ENCODE results near the gene KLHL29.

KLHL29 gene

DNA sequence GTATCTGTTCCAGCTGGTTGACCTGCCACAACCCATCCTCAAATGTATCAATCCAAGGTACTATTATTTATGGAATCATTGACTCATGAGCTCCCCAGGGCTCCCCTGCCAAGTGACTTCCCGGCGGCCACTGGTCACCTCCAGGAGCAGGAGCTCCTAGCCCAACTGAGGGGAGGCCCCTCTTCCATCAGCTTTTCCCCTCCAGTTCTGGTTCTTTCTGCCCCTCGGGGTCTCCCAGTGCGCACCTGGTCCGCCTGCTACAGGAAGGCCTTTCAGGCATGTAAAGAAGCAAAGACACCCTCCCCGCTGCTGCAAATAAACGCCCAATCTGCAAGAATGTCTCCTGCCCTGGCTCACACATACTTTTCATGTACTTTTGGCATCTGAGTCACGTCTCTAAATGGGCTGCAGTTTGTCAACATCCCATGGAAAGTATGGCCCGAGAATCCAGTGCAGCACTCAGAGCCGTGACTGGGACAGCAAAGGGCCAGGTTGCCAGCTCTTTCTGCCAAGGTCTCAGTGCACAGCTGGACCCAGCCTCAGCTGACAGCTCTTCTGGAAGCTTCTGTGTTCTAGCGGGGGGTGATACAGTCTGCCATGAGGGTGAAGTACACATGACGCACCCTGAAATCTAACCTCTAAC lies 41.4 kb downstream of the KLHL29 start:
- Histone ChIP-seq H4K20me1 (ENCODE audit: control insufficient read depth, insufficient read depth, low read depth, low read length) (no peaks in the 10 kb centered on the region), H3K9me2 (replicated peaks; ENCODE audit: control insufficient read depth, low read length) (no peaks in the 10 kb centered on the region), H3K4me1 (ENCODE audit: control insufficient read depth, low read length) (no peaks in the 10 kb centered on the region), H3F3A (ENCODE audit: control insufficient read depth, insufficient read depth) (no peaks in the 10 kb centered on the region), H3K27ac (ENCODE audit: low read depth, low read length) (no peak overlapping the region), H3K4me3 (ENCODE audit: low read length) (no peak overlapping the region), H3K36me3 (ENCODE audit: control insufficient read depth, low read length) (no peaks in the 10 kb centered on the region), H3K27me3 (ENCODE audit: control insufficient read depth, low read length) (no peaks in the 10 kb centered on the region), H3K79me2 (ENCODE audit: control insufficient read depth, low read length) (no peaks in the 10 kb centered on the region), H3K9me3 (ENCODE audit: control insufficient read depth, insufficient read depth, low read length) (no peaks in the 10 kb centered on the region), H3K4me2 (ENCODE audit: low read length) (no peak overlapping the region)
- TF ChIP-seq, protein P1, sequence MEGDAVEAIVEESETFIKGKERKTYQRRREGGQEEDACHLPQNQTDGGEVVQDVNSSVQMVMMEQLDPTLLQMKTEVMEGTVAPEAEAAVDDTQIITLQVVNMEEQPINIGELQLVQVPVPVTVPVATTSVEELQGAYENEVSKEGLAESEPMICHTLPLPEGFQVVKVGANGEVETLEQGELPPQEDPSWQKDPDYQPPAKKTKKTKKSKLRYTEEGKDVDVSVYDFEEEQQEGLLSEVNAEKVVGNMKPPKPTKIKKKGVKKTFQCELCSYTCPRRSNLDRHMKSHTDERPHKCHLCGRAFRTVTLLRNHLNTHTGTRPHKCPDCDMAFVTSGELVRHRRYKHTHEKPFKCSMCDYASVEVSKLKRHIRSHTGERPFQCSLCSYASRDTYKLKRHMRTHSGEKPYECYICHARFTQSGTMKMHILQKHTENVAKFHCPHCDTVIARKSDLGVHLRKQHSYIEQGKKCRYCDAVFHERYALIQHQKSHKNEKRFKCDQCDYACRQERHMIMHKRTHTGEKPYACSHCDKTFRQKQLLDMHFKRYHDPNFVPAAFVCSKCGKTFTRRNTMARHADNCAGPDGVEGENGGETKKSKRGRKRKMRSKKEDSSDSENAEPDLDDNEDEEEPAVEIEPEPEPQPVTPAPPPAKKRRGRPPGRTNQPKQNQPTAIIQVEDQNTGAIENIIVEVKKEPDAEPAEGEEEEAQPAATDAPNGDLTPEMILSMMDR (IDR thresholded peaks at IDR 0.05; ENCODE audit: low read depth, low read length, poor library complexity, severe bottlenecking) = no peak
- no peak for TF ChIP-seq EZH2phosphoT487 (IDR thresholded peaks at IDR 0.05; ENCODE audit: borderline replicate concordance, low read length)

DNA sequence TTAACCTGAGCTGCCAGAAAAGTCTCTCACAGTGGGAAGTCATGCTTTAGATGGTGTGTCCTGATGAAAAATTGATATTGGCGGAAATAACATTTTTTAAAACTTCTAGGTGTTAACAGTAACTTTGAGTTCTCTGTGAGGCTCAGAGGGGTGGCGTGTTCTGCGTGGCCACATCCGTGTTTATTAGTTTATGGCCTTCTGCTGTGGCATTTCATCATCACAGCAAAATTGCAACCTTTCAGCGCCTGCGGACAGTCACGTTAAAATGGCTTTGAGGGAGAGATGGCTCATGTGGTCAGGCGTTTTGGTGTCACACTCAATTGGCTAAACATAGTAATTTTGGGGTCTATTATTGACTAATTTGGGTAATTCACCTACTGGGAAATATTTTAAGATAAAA lies 42.4 kb downstream of the KLHL29 start:
- no peak overlapping the region for H3K27ac ChIP-seq (ENCODE audit: low read depth, low read length)
- H3K4me2 ChIP-seq (ENCODE audit: low read length) = no peak overlapping the region
- H4K20me1 ChIP-seq (ENCODE audit: control insufficient read depth, insufficient read depth, low read depth, low read length) = no peaks in the 10 kb centered on the region
- TF ChIP-seq, protein P1 (IDR thresholded peaks at IDR 0.05; ENCODE audit: low read depth, low read length, poor library complexity, severe bottlenecking) = no peak
- no peak for TF ChIP-seq EZH2phosphoT487 (IDR thresholded peaks at IDR 0.05; ENCODE audit: borderline replicate concordance, low read length)
- no peak overlapping the region for H3K4me3 ChIP-seq (ENCODE audit: low read length)
- no peaks in the 10 kb centered on the region for H3K27me3 ChIP-seq (ENCODE audit: control insufficient read depth, low read length)
- no peaks in the 10 kb centered on the region for H3K79me2 ChIP-seq (ENCODE audit: control insufficient read depth, low read length)
- H3F3A ChIP-seq (ENCODE audit: control insufficient read depth, insufficient read depth) = no peaks in the 10 kb centered on the region
- H3K36me3 ChIP-seq (ENCODE audit: control insufficient read depth, low read length) = no peaks in the 10 kb centered on the region
- H3K9me3 ChIP-seq (ENCODE audit: control insufficient read depth, insufficient read depth, low read length) = no peaks in the 10 kb centered on the region
- no peaks in the 10 kb centered on the region for H3K4me1 ChIP-seq (ENCODE audit: control insufficient read depth, low read length)
- no peaks in the 10 kb centered on the region for H3K9me2 ChIP-seq (replicated peaks; ENCODE audit: control insufficient read depth, low read length)

DNA sequence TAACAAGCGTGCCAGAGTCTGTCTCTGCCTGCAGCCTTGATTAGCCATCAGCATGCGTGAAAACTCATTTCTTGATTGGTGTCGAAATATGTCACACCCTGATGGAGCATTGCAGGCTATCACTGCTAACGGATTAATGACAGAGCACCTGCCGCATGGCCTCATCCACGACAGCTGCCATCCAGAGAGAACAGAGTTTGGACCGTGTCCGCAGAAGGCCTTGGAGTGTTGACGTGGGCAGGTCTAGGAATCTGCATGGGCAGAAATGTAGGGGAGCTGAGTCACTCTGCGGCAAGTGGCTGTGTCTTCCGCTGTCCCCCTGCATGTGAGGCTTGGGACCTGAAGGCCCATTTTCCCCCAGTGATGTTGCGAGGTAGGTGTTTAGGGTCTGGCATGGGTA lies 43.0 kb downstream of the KLHL29 start:
- no peaks in the 10 kb centered on the region for H3K4me1 ChIP-seq (ENCODE audit: control insufficient read depth, low read length)
- H3K4me3 ChIP-seq (ENCODE audit: low read length) = no peak overlapping the region
- no peaks in the 10 kb centered on the region for H3K36me3 ChIP-seq (ENCODE audit: control insufficient read depth, low read length)
- no peaks in the 10 kb centered on the region for H3K9me3 ChIP-seq (ENCODE audit: control insufficient read depth, insufficient read depth, low read length)
- H3F3A ChIP-seq (ENCODE audit: control insufficient read depth, insufficient read depth) = no peaks in the 10 kb centered on the region
- no peak overlapping the region for H3K4me2 ChIP-seq (ENCODE audit: low read length)
- TF ChIP-seq, protein P1 (IDR thresholded peaks at IDR 0.05; ENCODE audit: low read depth, low read length, poor library complexity, severe bottlenecking) = no peak
- TF ChIP-seq EZH2phosphoT487 (IDR thresholded peaks at IDR 0.05; ENCODE audit: borderline replicate concordance, low read length) = no peak
- H3K9me2 ChIP-seq (replicated peaks; ENCODE audit: control insufficient read depth, low read length) = no peaks in the 10 kb centered on the region
- H4K20me1 ChIP-seq (ENCODE audit: control insufficient read depth, insufficient read depth, low read depth, low read length) = no peaks in the 10 kb centered on the region
- no peaks in the 10 kb centered on the region for H3K79me2 ChIP-seq (ENCODE audit: control insufficient read depth, low read length)
- H3K27me3 ChIP-seq (ENCODE audit: control insufficient read depth, low read length) = no peaks in the 10 kb centered on the region
- H3K27ac ChIP-seq (ENCODE audit: low read depth, low read length) = no peak overlapping the region
